GM12875 (cell line): Measurements from ENCODE around the gene ESPNL.

Experiments used
- H3K4me3 ChIP-seq: one replicate; pipeline ENCODE4 v1.5.1; 2011; ENCODE audit warnings: low read depth, low read length, control low read depth
- CTCF ChIP-seq: IDR thresholded peaks from 2 replicates; pipeline ENCODE4 v1.5.1; 2011; ENCODE audit warnings: low read depth, mild to moderate bottlenecking, control low read depth, inconsistent platforms, low read length, moderate library complexity, borderline replicate concordance; ENCODE audit not compliant: insufficient read depth

The ESPNL gene

GRCh38 chr2:238144262-238144661, 44.1 kb downstream of the ESPNL start:
- no peak for TF ChIP-seq CTCF

GRCh38 chr2:238145046-238145445, 44.9 kb downstream of the ESPNL start:
- no peak overlapping the region for H3K4me3 ChIP-seq
- no peak for TF ChIP-seq CTCF

More at GRCh38 chr2:238144262-238144661, 44.1 kb downstream of the ESPNL start:
- no peak overlapping the region for H3K4me3 ChIP-seq

- H3K4me3 ChIP-seq: no peak overlapping the region
- TF ChIP-seq CTCF: no peak
Observed at GRCh38 chr2:238145851-238146250, 45.7 kb downstream of the ESPNL start.

GRCh38 chr2:238146884-238147544, 46.9 kb downstream of the ESPNL start:
- no peak for TF ChIP-seq CTCF
- H3K4me3 ChIP-seq: no peak overlapping the region

- no peak overlapping the region for H3K4me3 ChIP-seq
- TF ChIP-seq CTCF: no peak
Observed at GRCh38 chr2:238148981-238149380, 48.8 kb downstream of the ESPNL start.

- TF ChIP-seq CTCF: no peak
- no peak overlapping the region for H3K4me3 ChIP-seq
Observed at GRCh38 chr2:238149841-238150572, 49.9 kb downstream of the ESPNL start.

GRCh38 chr2:238150686-238151085, 50.5 kb downstream of the ESPNL start:
- TF ChIP-seq CTCF: no peak
- H3K4me3 ChIP-seq: no peak overlapping the region
